IPS DF 19.7 (cell line): ENCODE results near the gene PDIA5.

Experiments used
- DNase-seq: peaks from one replicate; pipeline ENCODE4 v3.0.0-alpha.2; 2013; ENCODE audit warnings: low read depth, low spot score

The PDIA5 gene

DNA sequence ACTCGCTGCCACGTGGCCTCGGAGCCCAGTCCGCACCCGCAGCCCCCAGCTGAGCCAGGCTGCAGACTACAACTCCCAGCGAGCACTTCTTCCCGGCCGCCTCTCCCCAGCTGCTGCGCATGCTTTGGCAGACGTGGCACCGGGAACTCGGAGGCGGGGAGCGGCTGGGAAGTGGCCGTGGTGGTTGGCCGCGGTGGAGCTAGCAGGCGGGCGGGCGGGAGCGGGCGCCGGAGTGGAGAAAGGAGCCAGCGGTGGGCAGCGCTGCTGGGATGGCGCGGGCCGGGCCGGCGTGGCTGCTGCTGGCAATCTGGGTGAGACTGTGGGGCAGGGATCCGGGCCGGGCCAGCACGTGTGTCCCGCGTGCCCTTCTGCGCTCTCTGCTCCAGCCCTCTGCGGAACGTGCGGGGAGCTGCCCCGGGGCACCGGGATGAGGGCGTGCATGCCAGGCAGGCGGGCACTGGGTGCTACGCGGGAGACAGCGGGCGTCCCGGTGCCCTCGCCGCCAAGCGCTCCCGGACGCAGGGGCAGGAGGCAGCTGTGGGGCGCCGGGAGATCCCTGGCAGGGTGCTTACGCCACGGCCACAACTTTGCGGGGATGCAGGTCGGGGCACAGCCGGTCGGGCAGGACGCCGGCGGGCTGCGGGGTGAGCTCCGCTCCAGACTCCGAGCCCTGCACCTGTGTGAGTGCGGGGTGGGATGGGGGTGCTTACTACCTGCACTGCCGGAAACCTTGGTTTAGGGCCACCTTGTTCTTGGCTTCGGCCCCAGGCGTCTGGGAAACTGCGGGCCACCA is at the start of gene PDIA5:
TSS of gene PDIA5 (plus strand) at position 130 of the 793 bp plus-strand sequence. CDS start at position 270, 140 bp downstream.
- peak; percentile 74 for DNase-seq

DNA sequence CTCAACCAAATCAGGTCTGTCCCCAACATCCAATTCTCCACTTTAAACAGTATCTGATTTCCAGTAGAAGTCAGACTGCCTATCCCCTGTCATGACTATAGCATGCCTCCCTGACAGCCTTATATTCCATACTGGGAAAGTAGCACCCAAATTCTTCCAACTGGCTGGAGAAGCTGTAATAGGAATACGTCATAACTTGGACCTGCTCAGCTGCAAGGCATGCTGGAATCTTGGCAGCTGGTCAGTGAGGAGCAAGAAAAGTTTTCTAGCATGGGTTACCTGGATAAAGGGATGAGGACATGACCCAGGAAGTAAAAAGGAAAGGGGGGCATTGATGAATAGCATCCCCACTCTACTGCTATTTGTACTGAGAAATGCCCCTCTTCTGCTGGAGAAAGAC is 48.1 kb upstream of the PDIA5 start:
- DNase-seq = no peak

DNA sequence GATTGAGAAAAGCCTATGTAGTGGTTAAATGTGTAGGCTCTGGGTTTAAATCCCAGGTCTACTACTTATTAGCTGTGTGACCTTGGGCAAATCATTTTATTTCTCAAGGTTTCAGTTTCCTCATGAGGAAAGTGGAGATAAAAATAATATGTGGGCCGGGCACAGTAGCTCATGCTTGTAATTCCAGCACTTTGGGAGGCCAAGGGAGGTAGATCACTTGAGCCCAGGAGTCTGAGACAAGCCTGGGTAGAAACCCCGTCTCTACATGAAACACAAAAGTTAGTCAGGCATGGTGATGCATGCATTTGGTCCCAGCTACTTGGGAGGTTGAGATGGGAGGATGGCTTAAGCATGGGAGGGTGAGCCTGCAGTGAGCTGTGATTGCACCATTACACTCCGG is 47.7 kb upstream of the PDIA5 start:
- no peak for DNase-seq

DNA sequence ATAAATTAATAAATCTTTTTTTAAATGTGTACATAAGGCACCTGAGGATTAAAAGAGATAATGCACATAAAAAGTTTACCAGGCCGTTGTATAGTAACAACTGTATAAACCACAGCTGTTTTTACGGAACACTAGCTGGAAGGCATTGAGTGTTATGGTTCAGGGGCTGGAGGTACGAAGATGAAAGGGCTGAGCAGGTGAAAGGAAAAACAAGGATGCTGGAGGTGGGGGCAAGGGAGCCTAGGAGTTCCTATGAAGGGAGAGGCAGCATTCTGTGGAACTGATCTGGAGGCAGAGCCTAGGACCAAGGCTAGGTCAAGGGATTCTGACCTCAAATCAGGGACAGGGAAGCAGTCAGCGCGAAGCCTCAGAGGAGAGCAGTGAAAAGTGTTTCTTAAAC is 47.2 kb upstream of the PDIA5 start:
- no peak for DNase-seq

DNA sequence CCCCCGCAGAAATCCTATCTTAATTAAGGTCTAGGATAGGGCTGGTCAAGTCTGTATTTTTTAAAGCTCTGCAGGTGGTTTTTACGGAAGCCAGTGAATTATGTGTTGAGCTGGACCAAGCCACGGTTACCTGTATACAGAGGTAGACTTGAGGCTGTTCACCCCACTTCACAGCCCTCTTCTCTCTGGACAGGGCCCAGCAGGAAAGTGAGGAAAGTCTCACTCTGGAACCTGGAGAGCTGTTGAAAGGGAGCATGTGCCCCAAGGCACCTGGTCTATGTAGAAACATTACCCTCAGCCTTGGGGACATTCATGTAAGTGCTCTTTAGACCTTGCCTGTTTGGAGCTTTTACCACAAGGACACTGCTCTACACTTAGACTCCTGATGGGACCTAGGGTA is 46.1 kb upstream of the PDIA5 start:
- DNase-seq = no peak

DNA sequence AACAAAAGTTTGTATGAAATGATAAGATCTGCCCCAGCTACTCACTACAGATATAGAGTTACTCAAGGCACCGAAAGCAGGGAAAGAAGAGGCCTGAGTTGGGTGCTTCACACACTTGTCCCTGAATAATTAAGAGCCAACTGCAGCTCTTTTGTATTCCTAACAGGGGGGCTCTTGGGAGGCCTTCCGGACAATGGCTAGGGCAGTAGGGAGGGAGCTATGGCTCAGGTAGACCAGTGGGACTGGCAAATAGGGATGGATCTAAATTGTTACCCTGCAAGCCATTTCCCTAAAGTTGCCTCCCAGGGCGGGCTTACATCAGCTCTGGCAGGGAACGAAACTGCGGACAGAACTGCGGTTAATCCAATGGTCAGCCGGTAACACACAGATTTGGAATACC is 45.4 kb upstream of the PDIA5 start:
- no peak for DNase-seq

DNA sequence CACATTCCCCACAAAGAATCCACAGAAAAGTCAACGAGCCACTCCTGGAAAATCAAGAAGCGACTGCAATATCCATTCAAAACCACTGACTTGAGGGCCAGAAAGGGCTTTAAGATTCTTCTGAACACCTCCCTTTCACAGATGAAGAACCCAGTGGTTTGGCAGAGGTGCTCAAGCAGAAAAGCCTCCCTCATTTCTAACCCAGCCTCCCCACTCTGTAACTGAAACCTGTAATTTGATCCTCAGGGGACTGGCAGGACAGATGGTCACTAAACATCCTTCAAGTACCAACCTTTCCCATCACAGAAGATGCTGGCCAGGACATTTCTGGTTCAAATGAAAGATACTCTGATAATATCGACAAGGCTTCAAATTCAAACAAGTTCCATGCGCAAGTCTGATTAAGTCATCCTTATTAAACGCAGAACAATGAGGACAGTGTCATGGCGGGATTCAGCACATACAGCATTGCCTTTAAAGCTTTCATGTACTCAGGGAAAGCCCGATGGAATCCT is 44.8 kb upstream of the PDIA5 start:
- no peak for DNase-seq

DNA sequence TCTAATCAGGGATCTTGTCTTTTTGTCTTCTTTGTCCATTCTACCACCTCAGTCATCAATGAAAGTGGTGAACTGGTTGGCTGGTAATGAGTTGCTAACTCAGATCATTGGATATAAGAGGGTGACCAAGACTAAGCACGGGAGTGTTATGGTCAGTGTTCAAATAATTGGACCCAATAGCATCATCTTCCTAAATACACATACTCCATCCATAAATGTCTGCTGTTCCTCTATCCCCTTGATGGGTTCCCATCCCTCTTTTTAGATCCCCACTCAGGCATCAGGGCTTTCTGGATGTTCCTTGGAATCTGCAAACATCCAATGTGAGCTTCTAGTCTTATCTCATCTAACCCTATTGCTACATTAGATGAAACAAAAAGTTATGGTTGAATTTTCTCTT is 42.8 kb upstream of the PDIA5 start:
- no peak for DNase-seq

DNA sequence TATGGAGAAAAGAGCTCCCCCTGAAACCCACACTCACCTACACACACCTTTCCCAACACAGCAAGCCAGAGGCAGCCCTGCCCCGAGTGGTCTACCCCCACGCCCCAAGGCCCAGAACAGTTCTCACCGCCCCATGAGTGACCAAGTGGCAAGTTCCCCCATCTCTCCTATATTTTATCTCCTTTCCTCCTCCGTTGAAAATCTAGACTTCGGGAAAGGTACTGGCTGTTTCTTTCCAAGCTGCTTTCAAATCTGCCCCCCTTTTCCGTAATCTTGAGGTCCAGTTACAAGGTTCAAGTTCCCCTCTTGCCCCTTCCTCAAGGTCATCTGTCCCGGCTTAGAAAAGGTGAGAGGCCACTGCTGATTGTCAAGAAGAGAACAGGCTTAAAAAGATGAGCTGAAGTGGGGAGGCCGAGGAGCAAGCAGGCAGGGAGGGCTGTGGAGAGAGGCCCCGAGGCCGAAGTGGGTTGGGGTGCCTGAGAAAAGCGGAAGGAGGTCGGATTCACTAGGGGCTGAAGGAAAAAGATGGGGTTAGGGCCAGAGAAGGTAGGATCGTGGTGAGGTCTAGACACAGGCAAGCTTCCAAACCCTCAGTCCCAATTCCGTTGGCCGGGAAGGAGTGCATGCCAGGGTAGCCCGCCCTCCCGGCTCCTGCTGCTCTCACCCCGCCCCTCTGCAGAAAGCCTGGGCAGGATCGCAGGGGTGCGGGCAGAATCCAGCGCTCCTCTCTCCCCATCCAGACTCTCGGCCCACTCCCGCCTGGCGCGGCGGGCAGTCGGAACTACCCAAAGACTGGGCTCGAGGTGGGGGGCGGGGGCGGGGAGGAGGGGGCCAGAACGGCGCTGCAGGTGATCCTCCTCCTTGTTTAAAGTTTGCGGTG is 40.9 kb upstream of the PDIA5 start:
- peak; percentile 57 for DNase-seq

DNA sequence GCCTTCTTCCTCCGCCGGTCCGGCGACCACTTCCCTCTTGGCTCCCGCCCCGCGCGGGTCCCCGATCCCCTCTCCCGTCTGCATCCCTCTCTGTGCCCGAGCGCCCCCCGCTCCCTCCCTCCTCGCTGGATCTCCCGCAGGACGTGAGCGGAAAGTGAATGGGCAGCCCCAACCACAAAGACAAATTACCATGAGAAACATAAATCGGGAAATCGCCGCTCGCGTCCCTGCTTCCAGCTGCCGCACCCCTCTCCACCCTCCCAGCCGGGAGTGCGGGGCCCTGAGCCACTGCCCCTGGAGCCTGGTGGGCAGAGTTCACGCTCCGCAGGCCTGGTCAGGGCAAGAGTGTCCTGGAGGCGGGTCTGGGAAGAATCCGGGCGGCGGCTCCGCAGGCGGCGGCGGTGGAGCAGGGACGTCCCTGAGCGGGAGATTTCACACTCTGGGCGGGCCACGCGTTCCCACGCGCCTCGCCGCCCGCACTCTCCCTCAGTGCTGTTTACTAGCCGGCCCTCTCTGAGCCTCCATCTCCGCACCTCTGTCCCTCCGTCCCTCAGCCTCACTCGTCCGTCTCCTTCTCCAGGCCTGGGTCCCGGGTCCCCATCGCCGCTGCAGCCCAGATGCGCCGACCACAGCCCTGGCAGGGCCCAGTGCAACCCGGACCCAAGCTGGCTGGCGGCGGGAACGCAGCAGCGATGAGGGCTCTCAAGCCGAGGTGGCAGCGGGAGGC is 40.1 kb upstream of the PDIA5 start:
- no peak for DNase-seq

DNA sequence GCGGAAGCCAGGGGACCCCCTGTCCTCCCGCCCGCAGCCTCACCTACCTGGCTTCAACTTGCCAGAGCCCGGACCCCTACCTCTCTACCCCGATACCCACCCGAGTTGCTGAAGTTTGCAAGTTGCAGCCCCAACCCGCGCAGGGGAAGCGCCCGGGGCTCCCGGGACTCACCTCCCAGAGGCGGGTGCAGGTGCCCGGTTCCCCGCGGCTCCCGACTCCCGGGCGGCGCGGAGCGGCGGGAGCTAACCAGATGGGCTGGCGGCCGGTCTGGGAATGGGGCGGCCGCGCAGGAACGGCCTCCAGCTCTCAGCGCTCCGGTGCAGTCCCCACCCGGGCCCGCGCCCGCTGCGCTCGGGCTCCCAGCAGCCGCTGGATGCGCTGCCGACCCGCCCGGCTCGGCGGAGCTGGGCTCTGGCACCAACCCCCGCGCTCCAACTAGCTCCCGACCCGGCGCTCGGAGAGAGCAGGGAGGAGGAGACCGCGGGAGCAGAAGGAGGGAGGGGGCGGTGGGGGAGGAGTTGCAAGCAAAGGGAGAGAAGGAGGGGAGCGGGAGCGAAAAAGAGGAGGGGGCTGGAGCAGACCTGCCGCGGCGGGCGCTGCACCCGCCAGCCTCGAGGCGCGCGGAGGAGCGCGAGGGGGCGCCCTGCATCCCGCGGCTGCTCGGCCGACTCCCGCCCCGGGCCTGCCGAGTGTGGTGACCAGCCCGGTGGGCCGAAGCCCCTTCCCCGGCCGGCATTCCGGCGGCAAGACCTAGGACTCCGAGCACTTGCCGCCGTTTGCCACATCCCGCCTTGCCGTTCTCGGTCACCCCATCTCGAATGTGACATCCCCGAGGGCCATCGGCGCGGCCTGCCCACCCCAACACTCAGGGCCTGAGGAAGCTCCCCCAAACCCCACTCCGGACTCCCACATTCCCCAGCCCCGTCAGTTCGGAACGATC is 39.3 kb upstream of the PDIA5 start, which contains the start of gene SEMA5B:
TSS of gene SEMA5B (minus strand) at position 472 of the 941 bp plus-strand sequence. CDS start 66,500 bp downstream, outside the sequence.
- DNase-seq = peak; percentile 72

DNA sequence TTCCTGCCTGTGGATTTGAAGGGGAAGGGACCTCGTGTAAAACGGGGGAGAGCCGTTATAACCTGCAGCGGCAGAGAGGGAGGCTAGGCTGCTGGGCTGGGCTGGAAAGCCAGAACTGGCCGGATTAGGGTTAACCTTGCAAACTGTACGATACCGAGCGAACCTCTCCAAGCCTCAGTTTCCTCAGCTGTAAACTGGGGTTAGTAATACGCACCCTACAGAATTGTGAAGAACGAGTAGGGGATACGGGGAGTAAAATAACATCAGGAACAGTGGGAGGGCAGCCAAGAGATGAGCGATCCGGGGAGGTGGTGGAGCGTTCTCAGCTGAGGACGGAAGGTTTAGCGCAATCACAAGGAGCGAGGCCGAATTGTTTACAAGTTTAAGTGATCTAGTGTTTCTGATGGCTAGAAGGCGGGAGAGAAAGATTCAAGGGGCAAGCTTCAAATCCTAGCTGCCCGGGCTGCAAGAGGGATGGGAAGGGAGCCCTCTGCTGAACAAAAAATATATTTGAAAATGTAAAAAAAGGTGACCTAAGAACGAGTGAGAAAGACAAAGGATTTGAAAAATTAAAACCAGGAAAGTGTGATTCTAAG is 38.5 kb upstream of the PDIA5 start:
- no peak for DNase-seq

DNA sequence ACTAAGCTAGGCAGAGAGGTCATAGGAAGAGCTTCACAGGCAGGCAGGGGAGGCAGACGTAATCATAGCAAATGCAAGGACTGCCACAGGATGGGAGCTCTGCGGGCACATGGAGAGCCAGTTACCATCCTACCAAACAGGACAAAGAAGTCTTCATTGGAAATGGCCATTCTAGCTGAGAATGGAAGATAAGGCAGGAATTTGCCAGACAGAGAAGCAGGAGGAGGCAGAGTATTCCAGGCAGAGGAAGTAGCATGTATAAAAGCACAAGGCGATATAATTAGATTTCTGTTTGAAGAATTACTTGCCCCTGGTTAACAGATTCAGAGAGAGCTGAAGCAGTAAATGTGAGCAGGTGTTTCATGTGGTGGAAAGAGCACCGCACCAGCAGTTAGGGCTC is 35.8 kb upstream of the PDIA5 start:
- DNase-seq = no peak

DNA sequence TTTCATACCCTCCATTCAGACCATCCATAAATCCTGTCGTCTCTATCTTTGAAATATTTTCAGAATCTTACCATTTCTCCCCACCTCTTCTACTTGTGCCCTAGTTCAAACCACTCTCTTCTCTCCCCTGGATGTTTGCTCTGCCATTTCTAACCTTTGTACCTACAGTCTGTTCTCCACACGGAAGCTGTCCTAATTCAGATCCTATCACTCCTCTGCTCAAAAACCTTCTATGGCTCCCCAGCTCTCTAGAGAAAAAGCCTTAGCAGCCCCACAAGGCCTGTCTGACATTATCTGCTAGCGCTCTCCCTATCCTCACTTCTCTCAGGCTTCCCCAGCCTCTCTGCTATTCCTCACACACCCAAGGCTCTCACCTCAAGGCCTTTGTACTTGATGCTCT is 34.8 kb upstream of the PDIA5 start:
- no peak for DNase-seq

DNA sequence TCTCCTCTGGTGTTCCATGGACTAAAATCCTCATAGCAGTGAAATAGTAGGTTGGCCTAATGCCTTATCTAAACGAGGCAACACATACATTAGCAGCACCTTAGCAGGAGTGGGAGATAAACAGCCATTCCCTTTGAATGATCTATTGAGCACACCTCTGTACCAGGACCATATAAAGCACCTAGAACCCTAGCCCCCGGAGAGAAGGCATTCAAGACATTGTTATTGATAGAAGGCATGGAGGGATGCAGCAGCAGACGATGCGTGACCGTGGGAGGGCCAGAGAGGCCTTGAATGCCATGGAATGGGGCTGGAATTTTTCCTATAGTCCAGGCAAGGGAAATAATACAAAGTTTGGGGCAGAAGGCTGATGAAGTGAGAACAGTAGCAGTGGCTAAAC is 32.7 kb upstream of the PDIA5 start:
- DNase-seq = no peak

DNA sequence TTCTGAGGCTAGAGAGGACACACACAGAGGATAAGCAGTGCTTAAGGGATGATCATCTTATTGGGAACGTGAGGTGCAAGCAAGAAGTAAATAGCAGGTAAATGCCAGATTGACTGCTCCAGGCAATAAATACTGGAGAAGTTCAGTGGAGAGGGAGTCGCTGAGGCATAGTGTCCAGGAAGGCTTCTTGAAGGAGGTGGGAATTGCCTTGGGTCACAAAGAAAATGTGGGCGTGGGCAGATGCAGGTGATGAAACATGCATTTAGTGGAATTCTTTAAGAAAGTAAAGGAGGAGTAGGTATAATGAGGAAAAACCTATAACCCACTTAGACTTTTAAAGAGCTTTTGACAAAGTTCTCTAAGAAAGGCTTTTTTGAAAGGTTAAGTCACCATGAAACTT is 31.8 kb upstream of the PDIA5 start:
- no peak for DNase-seq

DNA sequence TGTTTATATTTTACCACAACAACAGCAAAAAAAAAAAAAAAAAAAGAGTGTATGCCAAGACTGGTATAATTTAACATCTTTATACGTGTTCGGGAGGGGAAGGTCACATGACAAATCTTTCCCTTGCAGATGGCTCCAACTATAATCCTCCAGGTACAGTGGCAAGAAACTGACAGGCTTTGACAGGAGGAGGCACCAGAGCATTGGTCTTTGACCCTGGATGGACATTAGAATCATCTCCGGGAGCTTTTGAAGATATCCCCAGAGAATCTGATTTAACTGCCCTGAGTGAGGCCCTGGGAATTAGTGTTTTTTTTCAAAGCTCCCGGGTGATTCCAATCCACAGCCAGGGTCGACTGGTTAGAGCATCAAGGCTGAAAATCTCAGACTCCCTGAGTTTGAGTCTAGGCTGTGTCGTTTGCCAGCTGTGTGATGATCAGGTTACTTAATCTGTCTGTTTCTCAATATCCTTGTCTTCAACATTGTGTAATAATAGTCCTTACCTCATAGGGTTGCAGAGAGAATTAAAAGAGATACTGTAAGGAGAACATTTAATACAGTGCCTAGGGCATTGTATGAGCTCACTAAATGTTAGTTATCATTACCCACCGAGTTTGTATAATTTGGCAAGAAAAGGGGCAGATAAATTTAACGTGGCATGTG is 30.3 kb upstream of the PDIA5 start:
- no peak for DNase-seq

DNA sequence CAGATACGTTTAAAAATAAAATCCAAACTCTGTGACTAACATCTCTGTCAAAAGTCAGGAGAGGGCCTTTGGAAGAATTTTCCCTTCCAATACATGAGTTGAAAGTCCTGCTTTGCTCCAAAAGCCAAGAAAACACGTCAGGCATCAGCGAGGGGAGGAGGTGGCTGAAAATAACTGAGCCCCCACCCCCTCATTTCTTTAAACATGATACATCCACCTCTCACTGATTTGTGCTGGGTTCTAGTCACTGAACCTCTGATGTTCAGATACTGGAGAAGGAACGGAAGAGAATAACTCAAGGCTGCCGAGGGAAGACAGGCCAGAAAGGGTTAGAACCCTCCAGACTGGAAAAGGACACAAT is 29.8 kb upstream of the PDIA5 start:
- no peak for DNase-seq

DNA sequence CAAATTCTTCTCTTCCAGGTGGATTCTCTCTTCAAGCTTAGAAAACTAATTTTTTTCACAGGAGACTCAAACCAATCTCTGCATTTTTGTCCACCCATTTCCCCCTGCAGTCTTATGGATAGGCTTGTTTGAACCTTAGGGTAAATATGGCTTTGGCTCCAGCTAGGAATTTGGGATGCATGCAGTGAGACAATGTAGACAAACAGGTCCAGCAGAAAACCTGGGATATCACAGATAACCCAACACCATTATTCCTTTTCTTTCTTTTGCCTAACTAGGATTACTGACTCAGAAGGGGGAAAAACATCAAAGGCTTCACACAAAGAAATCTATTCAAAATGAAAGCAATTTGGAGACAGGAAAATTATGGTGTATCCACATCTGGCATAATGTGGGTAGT is 28.1 kb upstream of the PDIA5 start:
- no peak for DNase-seq

DNA sequence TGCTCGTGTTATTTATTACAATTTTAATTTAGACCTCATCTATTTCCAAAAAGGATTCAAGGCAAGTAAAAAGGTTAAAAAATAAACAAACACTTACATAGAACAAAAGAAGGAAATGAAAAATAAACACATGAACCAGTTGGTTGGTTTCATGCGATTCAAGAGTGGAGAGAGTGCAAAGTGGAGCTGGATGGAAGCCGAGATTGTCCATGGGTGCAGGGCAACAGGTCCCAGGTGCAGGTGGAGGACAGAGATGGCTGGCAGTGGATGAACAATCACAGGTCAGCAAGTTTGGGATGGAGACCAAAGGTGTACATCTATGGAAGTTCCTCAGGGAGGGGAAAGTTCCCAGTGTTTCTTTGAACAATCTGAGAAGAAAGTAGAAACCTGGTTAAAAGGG is 27.6 kb upstream of the PDIA5 start:
- no peak for DNase-seq
